CD4-positive, alpha-beta T cell (primary cell): ENCODE results near the gene AP3B1. TPM values are rescaled to one million over a fixed set of nuclear protein-coding genes. Genes with fewer than 3 reads are reported as not detected.

ENCODE experiments used
- ATAC-seq: fragments of 200-7000 bp; cut with Tn5 transposase; one replicate; pipeline ENCODE4 v1.10.0; 2022; ENCODE audit warnings: mild to moderate bottlenecking; ENCODE audit not compliant: poor library complexity
- CTCF ChIA-PET: fragments of 350-600 bp; sonication (Branson Sonifier 250); formaldehyde crosslinking; loops from one replicate; lab custom pipeline; 2021; ENCODE audit warnings: antibody characterized with exemption, inconsistent platforms; lab: Charles Lee
- POLR2A ChIA-PET: fragments of 350-600 bp; sonication (Branson Sonifier 250); formaldehyde crosslinking; loops from one replicate; lab custom pipeline; 2021; ENCODE audit warnings: antibody characterized with exemption, inconsistent platforms; lab: Charles Lee
- DNase-seq, 14 experiments: peaks; one replicate each; pipeline ENCODE4 v3.0.0-alpha.2; 2013 to 2020; ENCODE audit warnings: mixed read lengths in 2 of 14
- H3K27ac ChIP-seq, 2 donors: one replicate each; pipeline versions ENCODE4 v1.5.1 to v1.7.0; 2013; ENCODE audit warnings: low read length in 2 of 2, low read depth in 1 of 2, mild to moderate bottlenecking in 1 of 2
- H3K27me3 ChIP-seq, 2 experiments: 1 replicate in 1 of 2; 2 replicates in 1 of 2; pipeline versions ENCODE4 v1.6.1 to v1.7.0; 2013; ENCODE audit warnings: low read length in 2 of 2, control low read depth in 1 of 2, mild to moderate bottlenecking in 1 of 2, moderate library complexity in 1 of 2; ENCODE audit not compliant: insufficient read depth in 2 of 2, control insufficient read depth in 1 of 2
- H3K36me3 ChIP-seq: one replicate; pipeline ENCODE4 v1.6.1; 2013; ENCODE audit warnings: low read length, control low read depth; ENCODE audit not compliant: insufficient read depth
- H3K4me1 ChIP-seq: one replicate; pipeline ENCODE4 v1.6.1; 2013; ENCODE audit warnings: low read length, control low read depth; ENCODE audit not compliant: insufficient read depth
- H3K4me3 ChIP-seq: one replicate; pipeline ENCODE4 v1.5.1; 2013; ENCODE audit warnings: mild to moderate bottlenecking, low read length, moderate library complexity
- H3K9me3 ChIP-seq, 2 experiments: 1 replicate in 1 of 2; 2 replicates in 1 of 2; pipeline versions ENCODE4 v1.6.1 to v1.7.0; 2013; ENCODE audit warnings: low read length in 2 of 2, mild to moderate bottlenecking in 2 of 2, control low read depth in 1 of 2, moderate library complexity in 1 of 2; ENCODE audit not compliant: control insufficient read depth in 1 of 2, insufficient read depth in 1 of 2
- H3K27ac Mint-ChIP-seq: one replicate; pipeline ENCODE4 v1.8.0; 2020; ENCODE audit warnings: mixed read lengths
- H3K27me3 Mint-ChIP-seq: one replicate; pipeline ENCODE4 v1.8.0; 2021; ENCODE audit warnings: mixed read lengths
- H3K36me3 Mint-ChIP-seq: one replicate; pipeline ENCODE4 v1.8.0; 2021; ENCODE audit warnings: low read depth, mixed read lengths
- H3K4me1 Mint-ChIP-seq: one replicate; pipeline ENCODE4 v1.8.0; 2021; ENCODE audit warnings: low read depth, mixed read lengths
- H3K4me3 Mint-ChIP-seq: one replicate; pipeline ENCODE4 v1.8.0; 2020; ENCODE audit warnings: mild to moderate bottlenecking, mixed read lengths
- H3K9me3 Mint-ChIP-seq: one replicate; pipeline ENCODE4 v1.8.0; 2020; ENCODE audit warnings: mixed read lengths
- intact Hi-C, 2 experiments: fragments of 100-400 bp; cut with DNase I in 1 of 2; cut with micrococcal nuclease in 1 of 2; formaldehyde crosslinking; loops; one replicate each; pipeline versions ENCODE4 v1.15.1 to v1.9.0; 2023 to 2025; cut with DNase I, micrococcal nuclease
- polyA plus RNA-seq, 2 donors: library from polyadenylated mRNA; unstranded; fragments of 120-200 nt; gene quantifications; one replicate each; pipeline ENCODE4 v1.2.1, GENCODE V29; 2013
- total RNA-seq, 174 experiments: library from RNA in 2 of 174; stranded (reverse) in 2 of 174; gene quantifications; one replicate each; pipeline ENCODE4 v1.2.3 and lab custom pipeline; 2021 to 2026
- TF ChIP-seq, protein P1 (sequence below): fragments of 200-600 bp; IDR thresholded peaks from one replicate; pipeline ENCODE4 v1.8.0; 2022; ENCODE audit warnings: antibody characterized with exemption, mild to moderate bottlenecking

The AP3B1 gene, protein sequence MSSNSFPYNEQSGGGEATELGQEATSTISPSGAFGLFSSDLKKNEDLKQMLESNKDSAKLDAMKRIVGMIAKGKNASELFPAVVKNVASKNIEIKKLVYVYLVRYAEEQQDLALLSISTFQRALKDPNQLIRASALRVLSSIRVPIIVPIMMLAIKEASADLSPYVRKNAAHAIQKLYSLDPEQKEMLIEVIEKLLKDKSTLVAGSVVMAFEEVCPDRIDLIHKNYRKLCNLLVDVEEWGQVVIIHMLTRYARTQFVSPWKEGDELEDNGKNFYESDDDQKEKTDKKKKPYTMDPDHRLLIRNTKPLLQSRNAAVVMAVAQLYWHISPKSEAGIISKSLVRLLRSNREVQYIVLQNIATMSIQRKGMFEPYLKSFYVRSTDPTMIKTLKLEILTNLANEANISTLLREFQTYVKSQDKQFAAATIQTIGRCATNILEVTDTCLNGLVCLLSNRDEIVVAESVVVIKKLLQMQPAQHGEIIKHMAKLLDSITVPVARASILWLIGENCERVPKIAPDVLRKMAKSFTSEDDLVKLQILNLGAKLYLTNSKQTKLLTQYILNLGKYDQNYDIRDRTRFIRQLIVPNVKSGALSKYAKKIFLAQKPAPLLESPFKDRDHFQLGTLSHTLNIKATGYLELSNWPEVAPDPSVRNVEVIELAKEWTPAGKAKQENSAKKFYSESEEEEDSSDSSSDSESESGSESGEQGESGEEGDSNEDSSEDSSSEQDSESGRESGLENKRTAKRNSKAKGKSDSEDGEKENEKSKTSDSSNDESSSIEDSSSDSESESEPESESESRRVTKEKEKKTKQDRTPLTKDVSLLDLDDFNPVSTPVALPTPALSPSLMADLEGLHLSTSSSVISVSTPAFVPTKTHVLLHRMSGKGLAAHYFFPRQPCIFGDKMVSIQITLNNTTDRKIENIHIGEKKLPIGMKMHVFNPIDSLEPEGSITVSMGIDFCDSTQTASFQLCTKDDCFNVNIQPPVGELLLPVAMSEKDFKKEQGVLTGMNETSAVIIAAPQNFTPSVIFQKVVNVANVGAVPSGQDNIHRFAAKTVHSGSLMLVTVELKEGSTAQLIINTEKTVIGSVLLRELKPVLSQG
- total RNA-seq (10 to 100 TPM; 24.5 to 24.6 TPM), total RNA-seq (lab: John Stamatoyannopoulos, UW) (49.2 to 120 (median 89.1) reads per million in 172 experiments)
- polyA plus RNA-seq (2013, experiment 1 of 2), result 25.8 TPM
- 31.0 TPM for polyA plus RNA-seq (2013, experiment 2 of 2)

DNA sequence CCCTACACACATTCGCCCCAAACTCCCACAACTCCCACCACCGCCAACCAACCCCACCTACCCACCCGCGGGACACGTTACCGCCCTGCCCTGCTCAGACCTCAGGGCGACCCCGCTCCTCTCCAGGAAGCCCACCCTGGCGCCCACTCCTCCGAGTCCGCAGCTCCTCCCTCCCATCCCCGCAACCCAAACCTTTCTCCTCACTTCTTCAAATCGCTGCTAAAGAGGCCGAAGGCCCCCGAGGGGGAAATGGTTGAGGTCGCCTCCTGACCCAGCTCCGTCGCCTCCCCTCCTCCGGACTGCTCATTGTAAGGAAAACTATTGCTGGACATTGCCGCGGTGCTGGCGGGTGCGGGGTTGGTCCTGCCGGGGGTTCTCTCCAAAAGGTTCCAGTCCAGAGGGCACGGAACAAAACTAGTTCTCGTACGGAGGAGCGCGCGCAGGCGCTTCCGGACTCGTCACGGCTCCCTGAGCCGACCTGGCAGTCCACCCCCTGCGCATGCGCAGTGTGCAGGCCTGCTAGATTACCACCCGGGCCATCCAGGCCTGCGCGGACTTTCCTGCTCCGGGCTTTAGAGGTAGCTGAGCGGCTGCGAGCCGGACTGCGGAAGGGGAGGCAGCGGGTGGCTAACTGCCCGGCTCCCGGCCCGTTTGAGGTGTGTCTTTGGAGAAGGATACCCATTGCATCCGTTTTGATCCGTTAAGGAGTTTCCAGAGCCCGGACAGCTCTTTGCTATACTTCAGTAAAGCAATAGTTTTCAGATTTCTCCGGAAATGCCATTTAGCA, at the start of gene AP3B1:
TSS of gene AP3B1 (minus strand) at position 451 of the 787 bp plus-strand sequence. CDS start at position 332, 119 bp downstream.
- peaks cover 44% of the 10 kb centered on the region for H3K4me1 Mint-ChIP-seq
- peak within 1 kb of the TSS; percentile 94 for H3K27ac Mint-ChIP-seq
- Histone ChIP-seq H3K4me3 (peak within 1 kb of the TSS; percentile 96), H3K27ac (peak within 1 kb of the TSS; percentile 70 to 81), H3K36me3 (peaks cover 5% of the 10 kb centered on the region), H3K9me3 (no peaks in the 10 kb centered on the region), H3K4me1 (peaks cover 19% of the 10 kb centered on the region), H3K27me3 (no peaks in the 10 kb centered on the region)
- intact Hi-C loops, result loop anchor here (1.0 to 10.0 kb wide), 8 partner anchors 66 to 1270 kb away; partner anchors contain the start of genes SCAMP1 (in 2 of the 2), TBCA (in 2 of the 2), ARSB (in 1 of the 2) and HOMER1 (in 1 of the 2)
- peak within 1 kb of the TSS; percentile 96 for H3K4me3 Mint-ChIP-seq
- DNase-seq (peak; percentile 92 to 99 (median 96)), ATAC-seq (peak; percentile 90)
- CTCF ChIA-PET, result interaction anchor here (1.2 to 3.8 kb wide), 2 partner anchors 62 to 65 kb away, joined by 3 to 46 read pairs; partner anchors contain the start of gene SCAMP1
- H3K27me3 Mint-ChIP-seq, result no peaks in the 10 kb centered on the region
- H3K9me3 Mint-ChIP-seq, result no peaks in the 10 kb centered on the region
- TF ChIP-seq, protein P1, sequence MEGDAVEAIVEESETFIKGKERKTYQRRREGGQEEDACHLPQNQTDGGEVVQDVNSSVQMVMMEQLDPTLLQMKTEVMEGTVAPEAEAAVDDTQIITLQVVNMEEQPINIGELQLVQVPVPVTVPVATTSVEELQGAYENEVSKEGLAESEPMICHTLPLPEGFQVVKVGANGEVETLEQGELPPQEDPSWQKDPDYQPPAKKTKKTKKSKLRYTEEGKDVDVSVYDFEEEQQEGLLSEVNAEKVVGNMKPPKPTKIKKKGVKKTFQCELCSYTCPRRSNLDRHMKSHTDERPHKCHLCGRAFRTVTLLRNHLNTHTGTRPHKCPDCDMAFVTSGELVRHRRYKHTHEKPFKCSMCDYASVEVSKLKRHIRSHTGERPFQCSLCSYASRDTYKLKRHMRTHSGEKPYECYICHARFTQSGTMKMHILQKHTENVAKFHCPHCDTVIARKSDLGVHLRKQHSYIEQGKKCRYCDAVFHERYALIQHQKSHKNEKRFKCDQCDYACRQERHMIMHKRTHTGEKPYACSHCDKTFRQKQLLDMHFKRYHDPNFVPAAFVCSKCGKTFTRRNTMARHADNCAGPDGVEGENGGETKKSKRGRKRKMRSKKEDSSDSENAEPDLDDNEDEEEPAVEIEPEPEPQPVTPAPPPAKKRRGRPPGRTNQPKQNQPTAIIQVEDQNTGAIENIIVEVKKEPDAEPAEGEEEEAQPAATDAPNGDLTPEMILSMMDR, result no peak
- POLR2A ChIA-PET, result interaction anchor here (0.7 to 8.0 kb wide), 11 partner anchors 8 to 1264 kb away, joined by 3 to 253 read pairs (median 4); partner anchors contain the start of genes AGGF1, JMY, SCAMP1 and WDR41
- peaks cover 15% of the 10 kb centered on the region for H3K36me3 Mint-ChIP-seq

DNA sequence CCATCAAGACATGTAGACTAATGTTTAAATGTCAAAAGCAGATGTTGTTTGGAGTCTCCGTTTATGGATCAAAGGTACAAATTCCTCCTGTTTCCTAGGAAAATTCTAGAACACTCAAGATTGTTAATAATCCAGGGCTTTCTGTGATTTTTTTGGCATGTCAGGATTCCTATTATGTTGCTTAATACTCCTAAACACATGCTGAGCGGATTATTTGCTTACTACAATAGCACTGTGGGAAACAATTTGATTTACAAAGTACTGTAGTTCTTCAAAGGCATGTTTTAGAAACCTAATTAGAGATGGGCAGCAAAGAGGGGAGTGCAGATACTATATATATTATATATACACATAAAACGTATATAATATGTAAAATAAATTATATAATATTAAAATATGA, 46.9 kb upstream of the AP3B1 start:
- no peak overlapping the region for H3K4me3 ChIP-seq
- ChIA-PET CTCF (no interaction called here), POLR2A (no interaction called here)
- Mint-ChIP-seq H3K27ac (no peak overlapping the region), H3K9me3 (peaks cover 9% of the 10 kb centered on the region), H3K36me3 (no peaks in the 10 kb centered on the region), H3K4me3 (no peak overlapping the region), H3K4me1 (no peaks in the 10 kb centered on the region), H3K27me3 (peaks cover 18% of the 10 kb centered on the region)
- intact Hi-C loops, result no loop called here
- no peak for ATAC-seq
- no peaks in the 10 kb centered on the region for H3K4me1 ChIP-seq
- no peak for DNase-seq
- H3K27ac ChIP-seq, result no peak overlapping the region
- no peaks in the 10 kb centered on the region for H3K36me3 ChIP-seq
- peaks cover 0 to 10% of the 10 kb centered on the region in 2 experiments for H3K9me3 ChIP-seq
- peaks cover 0 to 1% of the 10 kb centered on the region in 2 experiments for H3K27me3 ChIP-seq
- TF ChIP-seq, protein P1, result no peak
